Measurements from ENCODE around the gene KIF2C. TPM values are rescaled to one million over a fixed set of nuclear protein-coding genes. Genes with fewer than 3 reads are reported as not detected.
A peak's percentile ranks its signal among the peaks of the same experiment; 100 is the strongest.
"Not testable (repeated sequence)": the region's sequence is repeated elsewhere in the genome, so short reads cannot be mapped to it uniquely, and the experiment has no call there.

KIF2C gene
- total RNA-seq, 4 donors from 2014 or later, result 2.1 to 5.0 (median 3.9) TPM

GRCh38 chr1:44808063-44808937, 68.7 kb downstream of the KIF2C start, which contains the start of gene BTBD19:
Gene BTBD19, plus strand, starts transcription at chr1:44808523. Its CDS starts 298 bp downstream, at chr1:44808821.
- WGBS, result 15% methylated on average over 12 of the region's 23 CpGs
- H3K4me1 ChIP-seq, result peaks cover 83% of the 10 kb centered on the region
- H3K9me3 ChIP-seq, result no peaks in the 10 kb centered on the region
- peak within 1 kb of the TSS; percentile 94 for H3K27ac ChIP-seq
- TF ChIP-seq EP300 (IDR thresholded peaks at IDR 0.05), result no peak
- no peak for TF ChIP-seq POLR2AphosphoS5 (IDR thresholded peaks at IDR 0.05)
- TF ChIP-seq POLR2A (IDR thresholded peaks at IDR 0.05), result peak in 1 of 2 donors; percentile 51
- no peak for TF ChIP-seq CTCF (IDR thresholded peaks at IDR 0.05)
- peaks cover 32% of the 10 kb centered on the region for H3K36me3 ChIP-seq
- H3K27me3 ChIP-seq, result no peaks in the 10 kb centered on the region
- H3K4me3 ChIP-seq, result peak within 1 kb of the TSS; percentile 33
- peak; percentile 93 to 94 for DNase-seq (ENCODE audit: low spot score in 2 of 2)

- 43% methylated on average over 6 of the region's 6 CpGs for WGBS
- Histone ChIP-seq H3K27me3 (no peaks in the 10 kb centered on the region), H3K36me3 (peaks cover 23% of the 10 kb centered on the region), H3K4me1 (peaks cover 82% of the 10 kb centered on the region), H3K27ac (peak overlapping the region; percentile 94), H3K9me3 (no peaks in the 10 kb centered on the region), H3K4me3 (peak overlapping the region; percentile 33)
- TF ChIP-seq POLR2AphosphoS5 (IDR thresholded peaks at IDR 0.05) (no peak), POLR2A (IDR thresholded peaks at IDR 0.05) (no peak), CTCF (IDR thresholded peaks at IDR 0.05) (no peak), EP300 (IDR thresholded peaks at IDR 0.05) (no peak)
- peak; percentile 83 to 85 for DNase-seq (ENCODE audit: low spot score in 2 of 2)
These were observed 69.6 kb downstream of the KIF2C start for GRCh38 chr1:44808938-44809917.

GRCh38 chr1:44810101-44810761, 70.6 kb downstream of the KIF2C start:
- Histone ChIP-seq H3K27me3 (no peaks in the 10 kb centered on the region), H3K9me3 (no peaks in the 10 kb centered on the region), H3K36me3 (peaks cover 13% of the 10 kb centered on the region), H3K4me1 (peaks cover 91% of the 10 kb centered on the region), H3K27ac (peak overlapping the region; percentile 94), H3K4me3 (peak overlapping the region; percentile 33)
- TF ChIP-seq CTCF (IDR thresholded peaks at IDR 0.05), result no peak
- no peak for TF ChIP-seq POLR2A (IDR thresholded peaks at IDR 0.05)
- no peak for TF ChIP-seq EP300 (IDR thresholded peaks at IDR 0.05)
- peak in 1 of 3 donors; percentile 18 for TF ChIP-seq POLR2AphosphoS5 (IDR thresholded peaks at IDR 0.05)
- 31% methylated on average over 10 of the region's 12 CpGs for WGBS
- DNase-seq (ENCODE audit: low spot score in 2 of 2), result peak in 1 of 2 donors; percentile 86

GRCh38 chr1:44810762-44811105, 71.1 kb downstream of the KIF2C start:
- Histone ChIP-seq H3K4me1 (peaks cover 96% of the 10 kb centered on the region), H3K27ac (peak overlapping the region; percentile 94)
- WGBS, result 88% methylated on average over 4 of the region's 4 CpGs
- H3K36me3 ChIP-seq, H3K9me3 ChIP-seq, H3K27me3 ChIP-seq, H3K4me3 ChIP-seq: not testable (repeated sequence)
- peak in 1 of 2 donors; percentile 21 for DNase-seq (ENCODE audit: low spot score in 2 of 2)

- no peaks in the 10 kb centered on the region for H3K27me3 ChIP-seq
- peak overlapping the region; percentile 94 for H3K27ac ChIP-seq
- TF ChIP-seq POLR2A (IDR thresholded peaks at IDR 0.05) (no peak), EP300 (IDR thresholded peaks at IDR 0.05) (no peak), CTCF (IDR thresholded peaks at IDR 0.05) (no peak), POLR2AphosphoS5 (IDR thresholded peaks at IDR 0.05) (no peak)
- 60% methylated on average over 8 of the region's 8 CpGs for WGBS
- peaks cover 3% of the 10 kb centered on the region for H3K36me3 ChIP-seq
- DNase-seq (ENCODE audit: low spot score in 2 of 2), result peak in 1 of 2 donors; percentile 12
- H3K4me3 ChIP-seq, result no peak overlapping the region
- no peaks in the 10 kb centered on the region for H3K9me3 ChIP-seq
- H3K4me1 ChIP-seq, result peaks cover 94% of the 10 kb centered on the region
These were observed 71.6 kb downstream of the KIF2C start for GRCh38 chr1:44811234-44811633.

Data from suprapubic skin (tissue), 4 donors.